Measurements from ENCODE around the gene OSTF1.

Gene OSTF1

DNA sequence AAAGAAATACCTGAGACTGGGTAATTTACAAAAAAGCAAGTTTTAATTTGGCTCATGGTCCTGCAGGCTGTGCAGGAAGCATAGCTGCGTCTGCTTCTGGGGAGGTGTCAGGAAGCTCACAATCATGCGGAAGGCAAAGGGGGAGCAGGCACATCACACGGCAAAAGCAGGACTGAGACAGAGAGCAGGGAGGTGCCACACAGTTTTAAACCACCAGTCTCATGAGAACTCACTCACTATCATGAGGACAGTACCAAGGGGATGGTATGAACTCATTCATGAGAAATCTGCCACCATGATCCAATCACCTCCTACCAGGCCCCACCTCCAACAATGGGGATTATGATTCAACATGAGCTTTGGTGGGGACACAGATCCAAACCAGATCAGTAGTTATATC is 96.2 kb downstream of the OSTF1 start:
- no peak overlapping the region for H3K4me3 ChIP-seq (ENCODE audit: low read depth, low read length)
- TF ChIP-seq, protein P1, sequence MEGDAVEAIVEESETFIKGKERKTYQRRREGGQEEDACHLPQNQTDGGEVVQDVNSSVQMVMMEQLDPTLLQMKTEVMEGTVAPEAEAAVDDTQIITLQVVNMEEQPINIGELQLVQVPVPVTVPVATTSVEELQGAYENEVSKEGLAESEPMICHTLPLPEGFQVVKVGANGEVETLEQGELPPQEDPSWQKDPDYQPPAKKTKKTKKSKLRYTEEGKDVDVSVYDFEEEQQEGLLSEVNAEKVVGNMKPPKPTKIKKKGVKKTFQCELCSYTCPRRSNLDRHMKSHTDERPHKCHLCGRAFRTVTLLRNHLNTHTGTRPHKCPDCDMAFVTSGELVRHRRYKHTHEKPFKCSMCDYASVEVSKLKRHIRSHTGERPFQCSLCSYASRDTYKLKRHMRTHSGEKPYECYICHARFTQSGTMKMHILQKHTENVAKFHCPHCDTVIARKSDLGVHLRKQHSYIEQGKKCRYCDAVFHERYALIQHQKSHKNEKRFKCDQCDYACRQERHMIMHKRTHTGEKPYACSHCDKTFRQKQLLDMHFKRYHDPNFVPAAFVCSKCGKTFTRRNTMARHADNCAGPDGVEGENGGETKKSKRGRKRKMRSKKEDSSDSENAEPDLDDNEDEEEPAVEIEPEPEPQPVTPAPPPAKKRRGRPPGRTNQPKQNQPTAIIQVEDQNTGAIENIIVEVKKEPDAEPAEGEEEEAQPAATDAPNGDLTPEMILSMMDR (IDR thresholded peaks at IDR 0.05; ENCODE audit: low read depth, low read length, missing control alignments), result no peak

DNA sequence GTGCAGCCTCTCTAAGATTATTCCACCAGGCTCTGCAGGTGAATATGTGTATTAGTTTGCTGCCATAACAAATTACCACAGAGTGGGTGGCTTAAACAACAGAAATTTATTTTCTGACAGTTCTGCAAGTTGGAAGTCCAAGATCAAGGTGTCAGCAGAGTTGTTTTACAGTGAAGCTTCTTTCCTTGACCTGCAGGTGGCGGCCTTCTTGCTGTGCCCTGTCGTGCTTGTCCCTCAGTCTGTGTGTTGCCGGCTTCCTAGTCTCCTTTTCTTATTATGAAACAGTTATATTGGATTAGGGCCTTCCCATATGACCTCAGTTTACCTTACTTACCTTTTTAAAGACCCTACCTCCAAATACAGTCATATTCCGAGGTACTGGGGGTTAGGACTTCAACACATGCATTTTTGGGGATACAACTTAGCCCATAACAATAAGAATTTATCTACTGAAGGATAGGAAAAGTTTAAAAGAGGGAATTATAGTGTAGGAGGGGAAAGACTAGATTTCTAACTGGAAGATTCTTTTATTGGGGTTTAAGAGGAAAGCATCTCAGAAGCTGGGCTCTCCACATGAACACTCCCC is 97.4 kb downstream of the OSTF1 start:
- no peak for DNase-seq (ENCODE audit: low read depth)

More for the DNA sequence above, 96.2 kb downstream of the OSTF1 start:
- DNase-seq (ENCODE audit: low read depth), result no peak

DNA sequence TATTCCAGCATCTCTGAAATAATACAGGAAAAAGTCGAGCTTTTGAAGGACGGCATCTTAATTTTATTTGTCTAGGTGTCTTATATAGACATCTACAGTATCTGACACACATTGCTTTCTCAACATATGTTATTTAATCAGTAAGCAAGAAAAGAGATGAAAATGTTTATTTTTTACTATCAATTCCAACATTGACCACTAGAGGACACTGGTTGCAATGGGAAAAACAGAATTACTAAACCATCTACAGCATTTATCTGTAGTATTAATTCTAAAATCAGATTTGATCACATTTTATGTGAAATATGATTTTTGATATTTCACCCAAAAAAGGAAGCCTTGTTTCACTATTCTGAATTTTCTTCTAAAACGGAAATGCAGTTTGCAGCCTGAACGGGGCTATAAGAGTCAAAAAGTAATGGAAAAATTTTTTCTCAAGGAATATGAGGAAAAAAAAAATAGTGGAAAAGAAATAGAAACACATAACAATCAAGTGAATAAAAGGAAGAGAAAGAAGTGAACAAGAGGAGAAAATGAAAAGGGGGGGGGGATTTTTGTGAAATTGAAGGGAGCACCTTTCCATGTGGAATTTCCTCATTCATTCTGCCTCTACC is 98.6 kb downstream of the OSTF1 start:
- DNase-seq (ENCODE audit: low read depth), result no peak

More for the DNA sequence above, 97.4 kb downstream of the OSTF1 start:
- no peak overlapping the region for H3K4me3 ChIP-seq (ENCODE audit: low read depth, low read length)
- TF ChIP-seq, protein P1 (IDR thresholded peaks at IDR 0.05; ENCODE audit: low read depth, low read length, missing control alignments), result peak; percentile 89

DNA sequence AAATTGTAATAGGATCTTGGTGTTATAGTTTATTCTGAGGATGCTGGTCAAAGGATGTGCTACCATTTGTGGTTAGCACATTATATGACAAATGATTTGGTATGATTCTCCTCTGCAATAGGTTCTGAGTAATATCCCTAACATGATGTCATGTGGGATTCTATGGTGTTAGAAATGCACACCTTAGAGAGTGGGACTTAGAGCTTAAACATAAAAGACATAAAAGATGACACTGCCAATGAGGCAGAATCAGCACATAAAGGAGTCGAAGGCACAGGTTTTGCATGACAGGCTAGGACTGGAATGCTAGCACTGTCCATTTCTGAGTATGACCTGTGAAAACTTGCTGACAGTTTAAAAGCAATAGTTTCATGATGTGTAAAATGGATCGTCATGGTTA is 100.4 kb downstream of the OSTF1 start:
- no peak overlapping the region for H3K4me3 ChIP-seq (ENCODE audit: low read depth, low read length)
- DNase-seq (ENCODE audit: low read depth), result no peak
- TF ChIP-seq, protein P1 (IDR thresholded peaks at IDR 0.05; ENCODE audit: low read depth, low read length, missing control alignments), result no peak

More for the DNA sequence above, 98.6 kb downstream of the OSTF1 start:
- TF ChIP-seq, protein P1 (IDR thresholded peaks at IDR 0.05; ENCODE audit: low read depth, low read length, missing control alignments), result peak; percentile 79
- no peak overlapping the region for H3K4me3 ChIP-seq (ENCODE audit: low read depth, low read length)

DNA sequence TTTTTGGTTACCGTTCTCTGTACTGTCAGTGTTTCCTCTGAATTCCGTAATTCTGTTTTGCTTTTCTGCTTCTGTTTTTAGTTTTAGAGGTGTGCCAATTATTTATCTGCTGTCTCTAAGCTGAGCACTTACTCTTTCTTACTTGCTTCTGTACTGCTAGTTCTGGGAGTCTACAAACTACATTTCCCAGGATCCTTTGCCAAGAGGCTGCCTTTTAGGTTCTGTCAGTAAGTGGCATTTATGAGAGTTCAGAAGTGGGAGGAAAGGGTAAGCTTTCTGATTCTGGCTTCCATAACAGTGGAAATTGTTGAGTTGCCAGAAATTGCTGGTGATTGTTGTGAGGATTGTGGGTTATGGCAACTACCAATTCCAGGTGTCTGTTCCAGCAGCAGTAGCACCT is 102.4 kb downstream of the OSTF1 start:
- no peak for DNase-seq (ENCODE audit: low read depth)
- TF ChIP-seq, protein P1 (IDR thresholded peaks at IDR 0.05; ENCODE audit: low read depth, low read length, missing control alignments), result no peak
- no peak overlapping the region for H3K4me3 ChIP-seq (ENCODE audit: low read depth, low read length)
